T-helper 2 cell treated with Interferon-gamma antibody and Interleukin-4, amounts not matched to agents 5 μg/mL and 100 μg/mL, for 36 hours (primary cell): ENCODE results near the gene SLC22A16.
"Not testable (repeated sequence)": the region's sequence is repeated elsewhere in the genome, so short reads cannot be mapped to it uniquely, and the experiment has no call there.

Experiments
- DNase-seq: peaks from one replicate; pipeline ENCODE4 v3.0.0; 2021; ENCODE audit warnings: low spot score
- H3K27ac Mint-ChIP-seq: one replicate; pipeline ENCODE4 v1.8.0; 2021; ENCODE audit warnings: mild to moderate bottlenecking, mixed read lengths
- H3K27me3 Mint-ChIP-seq: one replicate; pipeline ENCODE4 v1.8.0; 2021; ENCODE audit warnings: low read depth, mixed read lengths
- H3K36me3 Mint-ChIP-seq: one replicate; pipeline ENCODE4 v1.8.0; 2021; ENCODE audit warnings: low read depth, mixed read lengths
- H3K4me1 Mint-ChIP-seq: one replicate; pipeline ENCODE4 v1.8.0; 2021; ENCODE audit warnings: low read depth, mixed read lengths
- H3K4me3 Mint-ChIP-seq: one replicate; pipeline ENCODE4 v1.8.0; 2022; ENCODE audit warnings: mild to moderate bottlenecking, moderate library complexity, mixed read lengths
- H3K9me3 Mint-ChIP-seq: one replicate; pipeline ENCODE4 v1.8.0; 2021; ENCODE audit warnings: mixed read lengths

SLC22A16 gene

GRCh38 chr6:110476046-110476849 lies at the start of gene SLC22A16:
SLC22A16 (minus strand) TSS chr6:110476613; CDS start chr6:110476574, 39 bp downstream.
- DNase-seq = no peak
- Mint-ChIP-seq H3K4me1 (peaks cover 11% of the 10 kb centered on the region), H3K9me3 (no peaks in the 10 kb centered on the region), H3K27me3 (peaks cover 49% of the 10 kb centered on the region), H3K27ac (no peak within 1 kb of the TSS), H3K4me3 (peak within 1 kb of the TSS; percentile 62), H3K36me3 (no peaks in the 10 kb centered on the region)

DNA sequence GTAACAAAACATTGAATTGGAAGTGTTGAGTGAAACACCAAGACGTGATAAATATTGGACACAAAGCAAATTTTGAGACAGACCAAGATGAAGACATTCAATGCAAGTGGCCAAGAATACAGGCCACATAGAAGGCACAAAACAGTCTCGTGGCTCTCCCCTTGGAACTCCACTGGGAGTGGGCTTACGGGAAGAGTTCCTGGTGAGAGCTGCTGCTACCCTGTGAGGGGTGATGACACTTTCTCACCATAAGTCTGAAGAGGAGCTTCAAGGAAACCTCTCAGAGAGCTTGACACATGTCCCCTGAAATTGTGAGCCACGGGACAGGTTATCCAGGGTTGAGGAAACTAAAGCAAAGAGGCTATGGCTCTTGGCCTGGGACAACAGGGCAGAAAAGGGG lies 48.6 kb upstream of the SLC22A16 start:
- no peaks in the 10 kb centered on the region for H3K27me3 Mint-ChIP-seq
- peaks cover 13% of the 10 kb centered on the region for H3K4me1 Mint-ChIP-seq
- no peaks in the 10 kb centered on the region for H3K36me3 Mint-ChIP-seq

DNA sequence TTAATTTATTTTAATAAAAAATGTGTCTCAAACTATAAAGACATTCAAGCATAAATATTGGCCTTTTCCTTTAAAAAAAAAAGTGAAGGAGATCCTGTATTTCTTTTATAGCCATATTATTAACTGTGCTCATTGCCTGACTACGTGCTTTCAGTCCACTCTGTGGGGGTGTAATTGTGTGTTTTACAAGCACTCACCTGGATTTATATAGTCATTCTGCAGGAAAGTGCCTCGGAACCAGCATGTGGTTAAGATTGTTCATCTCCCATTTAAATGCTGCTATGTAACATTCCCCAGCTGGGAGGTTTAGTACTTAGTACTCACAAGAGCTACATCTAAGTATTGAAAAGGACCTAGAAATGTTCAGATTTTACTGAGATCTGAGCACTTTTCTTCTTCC lies 47.9 kb upstream of the SLC22A16 start:
- no peak for DNase-seq
- no peak overlapping the region for H3K4me3 Mint-ChIP-seq
- no peaks in the 10 kb centered on the region for H3K36me3 Mint-ChIP-seq
- H3K4me1 Mint-ChIP-seq = peaks cover 8% of the 10 kb centered on the region
- no peaks in the 10 kb centered on the region for H3K27me3 Mint-ChIP-seq
- H3K9me3 Mint-ChIP-seq = no peaks in the 10 kb centered on the region
- H3K27ac Mint-ChIP-seq = no peak overlapping the region

More for the DNA sequence above, 48.6 kb upstream of the SLC22A16 start:
- Mint-ChIP-seq H3K9me3 (no peaks in the 10 kb centered on the region), H3K27ac (no peak overlapping the region), H3K4me3 (no peak overlapping the region)
- no peak for DNase-seq

DNA sequence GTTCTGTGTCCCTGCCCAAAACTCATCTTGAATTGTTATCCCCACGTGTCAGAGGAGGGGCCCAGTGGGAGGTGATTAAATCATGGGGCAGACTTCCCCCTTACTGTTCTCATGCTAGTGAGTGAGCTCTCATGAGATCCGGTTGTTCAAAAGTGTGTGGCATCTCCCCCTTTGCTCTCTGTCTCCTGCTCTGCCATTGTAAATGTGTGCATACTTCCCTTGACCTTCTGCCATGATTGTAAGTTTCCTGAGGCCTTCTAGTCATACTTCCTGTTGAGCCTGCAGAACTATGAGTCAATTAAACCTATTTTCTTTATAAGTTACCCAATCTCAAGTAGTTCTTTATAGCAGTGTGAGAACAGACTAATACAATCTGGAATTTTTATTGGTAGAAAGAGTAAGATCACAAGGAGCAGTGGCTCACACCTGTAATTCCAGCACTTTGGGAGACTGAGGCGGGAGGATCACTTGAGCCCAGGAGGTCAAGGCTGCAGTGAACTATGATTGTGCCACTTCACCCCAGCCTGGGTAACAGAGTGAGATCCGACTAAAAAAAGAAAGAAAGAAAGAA lies 47.1 kb upstream of the SLC22A16 start:
- DNase-seq = no peak
- Mint-ChIP-seq H3K4me3 (no peak overlapping the region), H3K27me3 (no peaks in the 10 kb centered on the region), H3K4me1 (peaks cover 2% of the 10 kb centered on the region), H3K36me3 (no peaks in the 10 kb centered on the region), H3K9me3 (no peaks in the 10 kb centered on the region), H3K27ac (no peak overlapping the region)

GRCh38 chr6:110522427-110522826 lies 46.0 kb upstream of the SLC22A16 start:
- Mint-ChIP-seq H3K4me3 (no peak overlapping the region), H3K36me3 (no peaks in the 10 kb centered on the region)

DNA sequence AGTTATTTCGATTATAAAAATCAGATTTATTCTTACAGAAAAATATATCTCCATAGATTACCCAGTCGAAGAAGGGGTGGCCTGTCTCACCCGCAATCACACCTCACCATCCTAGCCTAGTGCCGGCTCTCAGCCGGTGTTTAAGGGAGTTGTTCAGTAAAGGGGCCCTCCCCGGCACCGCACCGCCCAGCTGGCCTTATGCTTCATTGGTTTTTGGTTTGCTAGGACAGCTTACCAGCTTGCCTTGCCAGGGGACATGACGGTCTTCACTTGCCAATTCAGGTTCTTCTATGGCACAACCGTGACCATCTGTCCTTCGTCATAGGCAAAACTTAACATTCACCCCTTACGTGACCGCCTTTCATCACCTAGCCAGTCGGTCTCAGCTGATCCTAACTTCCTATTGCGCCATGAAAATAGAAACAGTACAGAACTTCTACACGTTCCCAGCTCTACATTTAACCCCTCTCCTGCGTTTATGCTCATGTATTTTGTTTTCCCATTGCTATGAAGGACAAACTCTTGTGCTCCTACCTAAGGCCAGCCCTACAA lies 44.7 kb upstream of the SLC22A16 start:
- Mint-ChIP-seq H3K4me3 (no peak overlapping the region), H3K36me3 (no peaks in the 10 kb centered on the region), H3K4me1 (no peaks in the 10 kb centered on the region), H3K27ac (no peak overlapping the region), H3K27me3 (peaks cover 7% of the 10 kb centered on the region), H3K9me3 (no peaks in the 10 kb centered on the region)
- no peak for DNase-seq

More at GRCh38 chr6:110522427-110522826, 46.0 kb upstream of the SLC22A16 start:
- H3K4me1 Mint-ChIP-seq = no peaks in the 10 kb centered on the region
- H3K27ac Mint-ChIP-seq = no peak overlapping the region
- H3K9me3 Mint-ChIP-seq = no peaks in the 10 kb centered on the region
- H3K27me3 Mint-ChIP-seq = peaks cover 4% of the 10 kb centered on the region
- DNase-seq = no peak

DNA sequence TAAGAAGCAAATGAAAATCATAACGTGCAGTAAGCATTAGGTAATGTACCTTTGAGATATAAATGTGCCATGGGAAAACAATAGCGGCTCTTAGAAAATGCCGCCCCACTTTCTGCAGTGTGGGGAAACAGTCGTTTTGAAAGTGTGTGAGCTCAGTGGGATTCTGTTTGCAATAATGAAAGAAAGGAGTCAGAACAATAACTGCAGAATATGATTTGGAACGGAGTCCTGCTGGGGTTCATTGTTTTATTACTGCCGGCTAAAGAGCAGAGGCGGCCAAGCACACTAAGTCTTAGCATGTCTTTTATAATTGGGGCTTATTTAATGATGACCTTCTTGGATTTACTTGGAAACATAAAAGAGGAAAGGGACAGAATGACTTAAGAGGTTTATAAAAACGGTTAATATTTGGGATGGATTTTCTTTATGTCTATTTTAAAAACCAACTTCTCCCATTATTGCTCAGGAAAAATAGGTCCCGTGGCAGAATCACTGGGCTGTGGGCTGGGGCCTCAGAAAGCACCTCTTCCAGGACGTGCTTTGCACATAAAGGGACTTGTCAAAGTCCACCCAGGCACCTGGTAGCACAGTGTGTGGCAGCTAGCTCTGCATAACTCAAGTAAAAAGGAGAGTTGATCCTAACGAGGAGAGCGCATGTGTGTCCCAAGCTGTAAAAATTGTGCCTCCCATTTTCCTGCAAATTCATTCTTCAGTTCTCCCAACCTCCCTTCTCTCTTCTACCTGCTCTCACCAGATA lies 44.0 kb upstream of the SLC22A16 start:
- no peak overlapping the region for H3K27ac Mint-ChIP-seq
- peaks cover 7% of the 10 kb centered on the region for H3K27me3 Mint-ChIP-seq
- H3K4me1 Mint-ChIP-seq = no peaks in the 10 kb centered on the region
- no peak for DNase-seq
- H3K36me3 Mint-ChIP-seq = no peaks in the 10 kb centered on the region
- no peak overlapping the region for H3K4me3 Mint-ChIP-seq
- no peaks in the 10 kb centered on the region for H3K9me3 Mint-ChIP-seq

- Mint-ChIP-seq H3K9me3 (no peaks in the 10 kb centered on the region), H3K36me3 (no peaks in the 10 kb centered on the region), H3K4me3 (no peak overlapping the region), H3K27ac (no peak overlapping the region), H3K4me1 (no peaks in the 10 kb centered on the region), H3K27me3 (peaks cover 14% of the 10 kb centered on the region)
- DNase-seq = no peak
Observed at GRCh38 chr6:110517601-110518281, 41.3 kb upstream of the SLC22A16 start.

GRCh38 chr6:110517034-110517433 lies 40.6 kb upstream of the SLC22A16 start:
- H3K27ac Mint-ChIP-seq = no peak overlapping the region
- H3K4me3 Mint-ChIP-seq = no peak overlapping the region
- H3K36me3 Mint-ChIP-seq = no peaks in the 10 kb centered on the region

GRCh38 chr6:110514818-110515217 lies 38.4 kb upstream of the SLC22A16 start:
- DNase-seq = no peak
- H3K27me3 Mint-ChIP-seq = peaks cover 18% of the 10 kb centered on the region
- H3K4me3 Mint-ChIP-seq = no peak overlapping the region
- H3K4me1 Mint-ChIP-seq = no peaks in the 10 kb centered on the region
- no peaks in the 10 kb centered on the region for H3K9me3 Mint-ChIP-seq
- H3K36me3 Mint-ChIP-seq = no peaks in the 10 kb centered on the region
- no peak overlapping the region for H3K27ac Mint-ChIP-seq

More at GRCh38 chr6:110517034-110517433, 40.6 kb upstream of the SLC22A16 start:
- H3K9me3 Mint-ChIP-seq = no peaks in the 10 kb centered on the region
- no peaks in the 10 kb centered on the region for H3K4me1 Mint-ChIP-seq
- DNase-seq = no peak
- H3K27me3 Mint-ChIP-seq = peaks cover 18% of the 10 kb centered on the region

DNA sequence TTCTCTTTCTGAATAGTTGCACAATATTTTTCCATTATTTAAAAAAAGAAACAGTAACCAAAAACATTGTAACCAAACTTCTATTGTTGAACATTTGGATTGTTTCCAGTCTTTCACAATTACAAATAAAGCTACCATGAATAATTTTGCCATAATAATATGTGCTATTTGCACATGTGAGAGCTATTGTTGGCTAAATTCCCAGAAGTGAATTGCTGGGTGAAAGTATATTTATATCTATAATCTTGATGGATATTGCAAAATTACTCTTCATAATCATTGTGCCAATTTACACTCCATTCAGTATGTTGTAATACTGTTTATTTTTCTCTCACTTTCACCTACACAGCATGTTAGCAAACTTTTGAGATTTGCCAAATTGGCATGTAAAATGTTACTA lies 36.6 kb upstream of the SLC22A16 start:
- Mint-ChIP-seq H3K4me1 (no peaks in the 10 kb centered on the region), H3K4me3 (no peak overlapping the region), H3K9me3 (no peaks in the 10 kb centered on the region), H3K27me3 (peaks cover 17% of the 10 kb centered on the region), H3K36me3 (no peaks in the 10 kb centered on the region), H3K27ac (no peak overlapping the region)
- DNase-seq = no peak

DNA sequence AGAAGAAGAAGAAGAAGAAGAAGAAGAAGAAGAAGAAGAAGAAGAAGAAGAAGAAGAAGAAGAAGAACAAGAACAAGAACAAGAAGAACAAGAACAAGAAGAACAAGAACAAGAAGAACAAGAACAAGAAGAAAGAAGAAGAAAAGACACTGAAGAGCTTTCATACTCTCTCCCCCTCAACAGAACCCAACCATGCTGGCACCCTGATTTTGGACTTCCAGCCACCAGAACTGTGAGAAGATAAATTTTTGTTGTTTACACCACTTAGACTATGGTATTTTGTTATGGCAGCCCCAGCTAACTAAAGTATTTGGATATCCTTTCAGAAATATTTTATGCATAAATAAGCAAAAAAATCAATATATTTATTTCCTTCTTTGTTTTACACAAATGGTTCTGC lies 36.1 kb upstream of the SLC22A16 start:
- not testable (repeated sequence) for DNase-seq, H3K4me3 Mint-ChIP-seq, H3K4me1 Mint-ChIP-seq, H3K36me3 Mint-ChIP-seq, H3K27ac Mint-ChIP-seq, H3K9me3 Mint-ChIP-seq
- H3K27me3 Mint-ChIP-seq = peaks cover 14% of the 10 kb centered on the region

GRCh38 chr6:110511401-110511800 lies 35.0 kb upstream of the SLC22A16 start:
- H3K4me1 Mint-ChIP-seq = no peaks in the 10 kb centered on the region
- no peaks in the 10 kb centered on the region for H3K36me3 Mint-ChIP-seq
- H3K27me3 Mint-ChIP-seq = peaks cover 10% of the 10 kb centered on the region

More at GRCh38 chr6:110511401-110511800, 35.0 kb upstream of the SLC22A16 start:
- Mint-ChIP-seq H3K4me3 (no peak overlapping the region), H3K9me3 (no peaks in the 10 kb centered on the region), H3K27ac (no peak overlapping the region)
- DNase-seq = no peak
